ENCODE measurements around the gene FAM13A.
"Not testable (repeated sequence)": the region's sequence is repeated elsewhere in the genome, so short reads cannot be mapped to it uniquely, and the experiment has no call there.

The FAM13A gene

DNA sequence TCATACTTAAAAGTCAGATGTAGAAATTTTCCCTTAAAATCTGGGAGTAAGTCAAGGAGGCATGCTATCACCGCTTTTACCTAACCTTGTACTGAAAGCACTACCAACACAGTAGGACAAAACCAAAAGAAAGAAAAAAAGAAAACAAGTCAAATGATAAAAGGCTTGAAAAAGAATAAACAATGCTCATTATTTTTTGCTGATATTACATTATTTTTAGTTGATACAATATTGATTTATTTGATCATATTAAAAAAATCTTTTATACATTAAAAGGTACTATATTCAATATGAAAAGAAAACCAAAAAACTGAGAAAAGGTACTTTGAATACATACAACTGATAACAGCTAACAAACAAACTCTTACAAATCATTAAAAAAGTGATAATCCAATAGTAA lies 164.3 kb downstream of the FAM13A start:
- DNase-seq: no peak

DNA sequence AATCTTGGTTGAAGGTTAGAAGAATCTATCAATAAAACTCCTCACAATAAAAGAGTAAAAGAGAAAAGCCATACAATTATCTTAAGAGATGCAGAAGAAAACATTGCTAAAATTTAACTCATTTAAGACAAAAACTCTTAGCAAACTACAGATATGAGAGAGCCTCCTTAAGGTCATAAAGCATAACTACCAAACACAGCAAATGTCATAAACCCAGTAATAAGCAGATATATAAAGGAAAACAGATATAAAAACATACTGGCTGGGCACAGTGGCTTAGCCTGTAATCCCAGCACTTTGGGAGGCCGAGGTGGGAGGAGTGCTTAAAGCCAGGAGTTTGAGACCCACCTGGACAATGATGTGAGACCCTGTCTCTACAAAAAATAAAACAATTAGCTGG lies 165.3 kb downstream of the FAM13A start:
- no peak for DNase-seq

DNA sequence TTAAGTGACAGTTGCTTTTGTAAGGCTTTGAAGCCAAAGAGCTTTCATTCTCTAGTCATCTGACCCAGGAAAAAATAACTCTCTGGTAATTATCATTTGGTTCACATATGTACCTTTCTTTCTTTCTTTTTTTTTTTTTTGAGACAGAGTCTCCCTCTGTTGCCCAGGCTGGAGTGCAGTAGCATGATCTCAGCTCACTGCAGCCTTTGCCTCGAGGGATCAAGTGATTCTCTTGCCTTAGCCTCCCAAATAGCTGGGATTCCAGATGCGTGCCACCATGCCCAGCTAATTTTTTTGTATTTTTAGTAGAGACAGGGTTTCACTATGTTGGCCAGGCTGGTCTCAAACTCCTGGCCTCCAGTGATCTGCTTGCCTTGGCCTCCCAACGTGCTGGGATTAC lies 169.6 kb downstream of the FAM13A start:
- DNase-seq: not testable (repeated sequence)

DNA sequence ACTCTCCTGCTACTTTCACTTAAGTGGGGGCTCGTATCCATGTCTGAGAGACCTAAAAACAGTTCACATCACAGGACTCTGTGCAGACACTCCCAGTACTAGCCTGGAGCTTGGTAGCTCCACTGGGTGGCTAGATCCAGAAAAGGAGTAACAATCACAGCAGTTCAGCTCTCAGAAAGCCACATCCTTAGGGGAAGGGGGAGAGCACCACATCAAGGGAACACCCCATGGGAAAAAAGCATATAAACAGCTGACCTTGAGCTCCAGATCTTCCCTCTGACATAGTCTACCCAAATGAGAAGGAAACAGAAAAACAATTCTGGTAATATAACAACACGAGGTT lies 175.8 kb downstream of the FAM13A start:
- no peak for DNase-seq

DNA sequence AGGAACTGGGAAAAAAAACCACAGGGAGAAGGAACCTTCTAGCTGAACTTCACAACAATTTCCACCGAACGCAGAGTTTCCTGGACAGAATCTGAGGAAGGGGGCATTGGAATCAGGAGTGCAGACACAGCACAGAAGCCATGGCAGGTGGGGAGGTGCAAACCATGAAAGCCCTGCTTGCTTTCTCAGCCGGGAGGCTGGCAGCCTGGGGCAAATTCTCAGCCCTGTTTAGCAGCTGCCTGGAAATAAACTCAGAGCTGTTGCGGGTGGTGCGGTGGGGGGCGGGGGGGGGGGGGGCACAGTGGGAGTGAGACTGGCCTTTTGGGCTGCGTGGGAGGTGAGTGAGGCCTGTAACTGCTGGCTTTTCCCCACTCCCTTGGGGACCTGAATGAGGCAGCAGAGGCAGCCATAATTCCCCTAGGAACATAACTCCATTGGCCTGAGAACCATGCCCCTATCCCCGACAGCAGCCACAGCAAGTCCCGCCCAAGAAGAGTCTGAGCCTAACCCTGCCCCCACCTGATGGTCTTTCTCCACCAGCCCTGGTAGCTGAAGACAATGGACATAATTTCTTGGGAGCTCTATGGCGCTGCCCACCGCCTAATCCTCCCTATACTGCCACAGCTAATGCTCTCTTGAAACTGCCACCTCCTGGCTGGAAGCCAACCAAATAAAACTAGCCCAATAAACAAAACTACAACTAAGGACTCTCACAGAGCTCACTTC lies 176.3 kb downstream of the FAM13A start:
- no peak for DNase-seq

DNA sequence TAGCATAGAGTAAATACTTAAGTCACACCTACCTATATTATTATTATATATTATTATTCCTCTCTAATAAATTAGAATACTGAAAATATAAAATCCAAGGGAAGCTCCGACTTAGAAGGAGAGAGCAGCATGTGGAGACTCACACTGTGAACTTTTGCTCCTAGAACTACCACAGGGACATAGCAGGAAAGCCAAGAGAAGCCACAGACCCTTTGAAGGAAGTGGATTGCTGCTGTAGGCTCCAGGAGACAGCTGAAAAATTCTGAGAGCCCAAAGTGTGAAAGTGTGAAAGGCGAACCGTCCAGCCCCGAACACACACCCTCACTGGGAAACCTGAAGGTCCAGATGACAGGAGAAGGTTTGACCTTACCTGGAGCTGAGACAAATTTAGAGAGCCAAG lies 177.0 kb downstream of the FAM13A start:
- DNase-seq: no peak

DNA sequence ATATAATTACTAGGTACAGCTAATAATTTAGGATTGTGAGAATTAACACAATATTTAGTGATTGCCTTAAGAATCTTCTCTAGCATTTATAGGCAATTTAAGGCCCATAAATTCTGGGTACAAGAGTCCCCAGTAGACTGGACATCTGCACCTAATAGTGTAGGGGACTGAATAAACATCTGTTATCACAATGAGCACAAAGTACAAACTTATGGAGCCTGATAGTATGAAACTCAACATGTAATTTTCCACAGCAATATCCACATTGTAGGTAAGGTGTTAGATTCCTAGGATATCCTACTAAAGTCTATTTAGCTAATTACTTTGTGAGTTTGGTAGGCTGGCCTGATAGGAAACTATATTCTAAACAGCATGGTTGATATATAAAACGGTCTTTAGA lies 178.3 kb downstream of the FAM13A start:
- DNase-seq: no peak

DNA sequence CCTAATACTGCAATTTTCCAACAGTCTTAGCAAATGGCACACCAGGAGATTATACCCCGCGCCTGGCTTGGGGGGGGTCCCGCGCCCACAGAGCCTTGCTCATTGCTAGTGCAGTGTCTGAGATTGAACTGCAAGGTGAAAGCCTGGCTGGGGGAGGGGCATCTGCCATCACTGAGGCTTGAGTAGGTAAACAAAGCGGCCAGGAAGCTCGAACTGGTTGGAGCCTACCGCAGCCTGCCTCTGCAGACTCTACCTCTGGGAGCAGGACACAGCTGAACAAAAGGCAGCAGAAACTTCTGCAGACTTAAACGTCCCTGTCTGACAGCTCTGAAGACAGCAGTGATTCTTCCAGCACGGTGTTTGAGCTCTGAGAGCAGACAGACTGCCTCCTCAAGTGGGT lies 186.6 kb downstream of the FAM13A start:
- DNase-seq: no peak

DNA sequence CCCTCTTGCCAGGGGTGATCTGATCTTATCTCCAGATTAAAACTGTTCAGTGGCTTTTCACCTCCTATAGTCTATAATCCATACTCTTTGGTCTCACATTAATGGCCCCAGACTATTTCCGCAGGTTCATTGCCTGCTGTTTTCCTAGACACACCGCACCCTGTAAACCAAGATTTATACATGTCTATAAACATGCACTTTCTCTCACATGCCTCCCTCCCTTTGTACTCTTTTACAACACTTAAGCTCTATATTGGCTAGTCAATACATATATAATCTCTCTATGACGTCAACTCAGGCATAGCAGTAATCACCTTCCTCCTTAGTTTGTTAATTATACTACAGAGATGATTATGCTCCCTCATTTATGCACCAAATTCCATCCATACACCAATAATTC lies 188.5 kb downstream of the FAM13A start:
- DNase-seq: no peak

DNA sequence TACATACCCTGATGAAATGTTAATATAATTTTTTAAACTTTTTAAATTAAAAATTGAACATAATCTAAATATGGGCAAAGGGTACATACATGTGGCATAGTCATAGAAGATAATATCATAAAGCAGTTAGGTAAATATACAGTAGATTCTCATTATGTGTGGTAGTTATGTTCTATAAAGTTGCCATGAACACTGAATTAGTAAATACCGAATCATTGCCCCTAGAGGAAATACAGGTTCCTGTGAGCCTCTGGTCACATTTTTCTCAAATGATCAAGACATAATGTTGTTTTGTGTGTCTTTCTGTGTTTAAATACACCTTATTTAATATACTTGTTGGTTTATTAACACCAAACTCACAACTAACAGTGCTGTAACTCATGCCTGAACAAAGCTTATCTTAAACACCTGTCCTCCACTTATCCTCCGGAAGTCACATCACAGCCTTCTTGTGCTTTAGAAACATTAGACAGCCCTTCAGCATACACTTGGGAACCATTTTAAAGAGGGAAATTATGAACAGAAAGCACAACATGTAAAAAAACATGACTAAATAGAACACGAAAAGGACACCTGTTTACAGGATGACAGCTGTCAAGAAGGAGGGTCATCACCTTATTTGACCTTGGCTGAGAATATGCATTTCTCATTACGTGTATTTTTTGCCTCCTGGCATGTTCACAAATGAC lies 190.0 kb downstream of the FAM13A start:
- no peak for DNase-seq

DNA sequence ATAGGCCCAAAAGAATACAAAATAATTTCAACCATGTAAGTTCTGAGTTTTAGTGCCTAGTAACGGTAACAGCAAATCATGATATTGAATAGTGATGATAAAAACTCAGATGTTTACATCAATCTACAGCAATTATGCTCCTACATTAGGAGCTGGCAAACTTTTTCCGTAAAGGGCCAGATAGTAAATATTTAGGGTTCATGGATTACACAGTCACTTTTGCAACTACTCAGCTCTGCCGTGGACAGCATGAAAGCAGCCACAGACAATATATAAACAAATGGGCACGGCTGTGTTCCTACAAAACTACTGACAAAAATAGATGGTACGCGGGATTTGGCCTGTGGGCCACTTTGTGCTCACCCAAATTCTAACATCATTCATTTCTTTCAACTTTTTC lies 191.5 kb downstream of the FAM13A start:
- no peak for DNase-seq

DNA sequence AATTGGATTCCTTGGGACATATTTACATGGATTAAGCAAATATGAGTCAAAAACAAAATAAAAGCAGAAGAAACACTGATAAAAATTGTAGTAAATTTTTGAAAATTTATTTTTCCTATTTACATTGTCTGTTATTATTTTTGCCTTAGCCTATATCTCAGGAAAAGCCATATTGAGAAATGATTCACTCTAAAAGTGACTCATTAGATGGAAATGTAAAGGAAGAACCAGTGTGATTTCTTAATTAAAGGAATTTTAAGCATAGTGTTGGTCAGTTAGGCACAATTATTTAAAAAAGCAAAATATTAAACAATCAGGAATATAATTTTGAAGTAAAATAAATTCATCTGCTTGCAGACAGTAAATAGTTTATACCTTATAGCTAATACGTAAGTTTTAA lies 191.9 kb downstream of the FAM13A start:
- DNase-seq: no peak

DNA sequence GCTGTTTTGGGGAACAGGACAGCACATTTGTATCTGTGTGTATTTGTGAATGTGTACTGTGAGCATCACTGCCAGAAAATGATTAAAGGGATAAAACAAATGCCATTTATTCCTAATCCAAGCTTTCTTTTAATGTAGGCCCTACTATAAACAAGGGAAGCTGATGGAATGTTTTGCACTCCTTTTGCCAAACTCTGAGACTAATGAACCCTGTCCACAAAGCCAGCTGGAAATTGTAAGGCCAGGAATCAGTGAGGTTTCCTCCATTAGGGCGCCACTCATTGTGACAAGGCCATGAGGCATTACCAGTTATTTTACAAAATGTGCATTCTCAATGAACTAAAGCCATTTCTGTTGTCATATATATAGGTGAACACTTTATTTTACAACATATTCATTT lies 196.4 kb downstream of the FAM13A start:
- no peak for DNase-seq

DNA sequence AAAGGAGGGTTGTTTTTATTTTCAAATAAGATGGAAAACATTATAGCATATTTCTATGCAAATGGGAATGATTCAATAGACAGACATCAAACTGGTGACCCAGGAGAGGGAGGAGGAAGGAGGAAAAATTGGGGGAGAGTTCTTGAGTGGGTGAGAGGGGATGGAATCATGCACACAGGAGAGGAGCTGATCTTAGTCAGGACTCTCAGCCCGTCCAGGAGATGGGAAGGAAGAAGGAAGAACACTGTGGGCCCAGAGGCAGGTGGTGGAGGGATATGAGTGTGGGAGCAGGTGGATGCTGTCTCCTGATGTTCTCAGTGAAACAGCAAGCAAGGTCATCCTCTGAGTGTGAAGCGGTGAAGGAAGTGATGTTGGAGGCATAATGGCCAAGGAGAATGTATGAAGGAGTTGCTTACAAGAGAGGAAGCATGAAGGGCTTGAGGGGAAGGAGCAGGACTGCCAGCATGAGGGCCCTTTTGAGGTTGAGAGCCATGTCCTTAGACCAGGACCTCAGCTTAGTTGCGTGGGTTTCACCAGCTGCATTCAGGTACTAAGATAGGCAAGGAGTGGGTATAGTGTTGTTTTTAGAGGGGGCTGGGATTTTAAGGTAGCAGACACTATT lies 197.7 kb downstream of the FAM13A start:
- DNase-seq: no peak

DNA sequence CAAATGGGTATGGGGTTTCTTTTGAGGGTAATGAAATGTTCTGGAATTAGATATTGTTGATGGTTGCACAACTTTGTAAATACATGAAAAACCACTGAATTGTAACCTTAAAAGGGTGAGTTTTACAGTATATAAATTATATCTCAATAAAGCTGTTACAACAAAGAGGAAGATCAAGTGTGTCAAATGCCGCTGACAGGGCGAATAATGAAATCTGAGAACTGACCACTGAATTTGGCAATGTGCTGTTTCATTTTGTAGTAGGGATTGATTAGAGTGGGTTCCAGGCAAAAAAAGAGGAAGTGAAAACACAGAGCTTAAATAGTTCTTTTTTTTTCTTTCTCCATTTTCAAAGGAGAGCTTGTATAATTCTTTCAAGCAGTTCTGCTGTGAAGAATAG lies 198.2 kb downstream of the FAM13A start:
- DNase-seq: peak; percentile 7 to 23

DNA sequence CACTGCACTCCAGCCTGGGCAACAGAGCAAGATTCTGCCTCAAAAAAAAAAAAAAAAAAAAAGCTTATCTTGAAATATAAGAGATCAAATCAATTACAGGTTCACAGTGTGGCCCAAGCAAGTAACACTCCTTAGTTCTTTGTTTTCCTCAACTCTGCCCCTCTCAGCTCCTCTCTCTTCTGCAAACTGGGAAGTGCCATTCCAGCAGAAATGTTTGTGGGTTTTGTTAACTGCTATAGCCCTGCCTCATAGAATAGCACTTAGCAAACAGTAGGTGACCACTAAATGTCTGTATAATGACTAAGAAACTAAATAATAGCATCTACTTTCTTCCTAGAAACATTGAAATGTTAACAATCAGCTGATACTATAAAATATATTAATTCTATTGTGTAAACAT lies 199.4 kb downstream of the FAM13A start:
- DNase-seq: no peak

DNA sequence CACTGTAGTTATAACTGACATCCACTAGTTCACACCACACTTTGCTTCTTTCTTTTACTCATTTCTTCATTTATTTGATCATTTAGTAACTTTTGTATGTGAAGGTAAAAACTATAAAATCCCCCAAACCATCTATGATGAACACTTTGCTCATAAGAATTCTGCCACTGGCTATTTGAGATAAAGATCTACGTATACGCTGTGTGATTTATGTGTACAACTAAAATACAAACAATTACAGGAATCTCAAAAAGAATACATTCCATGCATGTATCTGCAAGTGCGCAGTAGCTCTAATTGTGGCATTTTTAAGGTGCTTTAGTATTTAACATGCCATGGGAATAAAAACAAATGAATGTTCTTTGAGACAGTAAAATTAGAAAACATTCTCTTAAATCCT lies 202.5 kb downstream of the FAM13A start:
- DNase-seq: no peak

DNA sequence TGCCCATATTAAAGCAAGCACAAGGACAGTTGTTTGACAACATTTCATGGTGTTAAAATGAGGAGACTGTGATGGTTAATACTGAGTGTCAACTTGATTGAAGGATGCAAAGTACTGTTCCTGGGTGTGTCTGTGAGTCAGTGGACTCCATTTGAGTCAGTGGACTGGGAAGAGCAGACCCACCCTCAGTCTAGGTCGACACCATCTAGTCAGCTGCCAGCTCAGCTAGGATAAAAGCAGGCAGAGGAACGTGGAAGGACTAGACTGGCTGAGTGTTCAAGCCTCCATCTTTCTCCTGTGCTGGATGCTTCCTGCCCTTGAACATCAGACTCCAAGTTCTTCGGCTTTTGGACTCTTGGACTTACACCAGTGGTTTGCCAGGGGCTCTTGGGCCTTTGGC lies 203.4 kb downstream of the FAM13A start:
- DNase-seq: not testable (repeated sequence)

DNA sequence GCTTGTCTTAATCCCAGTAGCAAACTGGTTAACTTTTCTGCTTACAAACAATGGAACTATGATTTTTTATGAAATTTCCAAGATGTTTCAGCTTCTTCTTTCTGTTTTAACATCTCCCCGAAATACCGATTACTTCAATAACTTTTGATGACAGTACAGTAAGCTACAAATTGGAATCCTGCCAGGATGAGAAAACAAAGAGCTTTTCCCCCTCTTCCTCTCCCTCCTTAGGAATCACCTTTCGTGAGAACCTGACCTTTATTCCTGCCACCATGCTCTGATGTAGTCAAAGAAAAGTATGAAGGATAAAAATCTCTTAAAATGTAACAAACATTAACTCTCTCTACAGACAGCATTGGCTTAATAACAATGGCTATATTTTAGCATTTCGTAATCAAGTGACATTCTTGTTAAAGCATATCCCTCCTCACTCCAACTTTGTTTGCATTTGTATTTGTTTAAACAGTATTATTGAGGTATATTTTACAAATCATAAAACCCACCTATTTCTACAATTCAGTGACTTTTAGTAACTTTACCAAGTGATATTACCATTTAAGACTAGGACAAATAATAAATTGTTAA lies 210.7 kb downstream of the FAM13A start:
- no peak for DNase-seq

DNA sequence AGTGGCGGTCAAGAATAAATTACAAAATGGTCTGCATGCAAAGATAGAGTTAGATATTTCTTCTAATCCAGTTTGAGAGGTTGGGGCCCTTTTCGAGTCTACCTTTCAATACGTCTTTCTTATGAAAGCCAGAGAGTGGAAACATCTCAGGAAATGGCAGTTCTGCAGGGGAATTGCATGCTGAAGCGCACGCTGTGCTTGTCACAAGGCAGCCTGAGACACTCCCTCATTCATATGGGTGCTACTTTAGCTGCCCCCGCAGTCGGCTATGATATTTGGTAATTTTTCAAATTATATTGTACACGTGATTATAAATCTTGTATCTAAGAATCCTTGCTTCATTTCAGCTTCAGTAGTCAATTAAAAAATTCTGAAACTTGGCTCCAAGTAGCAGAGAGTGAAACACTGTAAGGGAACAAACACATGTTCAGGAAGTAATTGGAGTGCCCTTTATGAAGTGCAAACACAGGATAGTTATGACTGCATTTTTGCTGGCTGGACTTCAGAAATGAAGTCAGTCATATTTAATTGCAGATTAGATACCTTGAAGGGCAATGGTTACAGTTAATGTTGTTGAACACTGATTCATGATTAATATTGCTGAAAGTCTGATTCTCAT lies 213.8 kb downstream of the FAM13A start:
- DNase-seq: no peak

DNA sequence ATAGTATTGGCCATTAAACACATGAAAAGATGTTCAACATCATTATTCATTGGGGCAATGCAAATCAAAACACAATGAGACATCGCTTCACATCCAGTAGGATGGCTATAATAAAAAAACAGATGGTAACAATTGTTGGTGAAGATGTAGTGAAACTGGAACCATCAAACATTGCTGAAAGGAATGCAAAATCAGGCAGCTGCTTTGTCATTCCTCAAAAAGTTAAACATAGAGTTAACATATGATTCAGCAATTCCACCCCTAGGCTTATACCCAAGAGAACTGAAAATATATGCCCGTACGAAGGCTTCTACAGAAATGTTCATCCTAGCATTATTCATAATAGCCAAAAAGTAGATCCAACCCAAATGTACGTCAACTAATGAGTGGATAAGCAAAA lies 215.3 kb downstream of the FAM13A start:
- no peak for DNase-seq

DNA sequence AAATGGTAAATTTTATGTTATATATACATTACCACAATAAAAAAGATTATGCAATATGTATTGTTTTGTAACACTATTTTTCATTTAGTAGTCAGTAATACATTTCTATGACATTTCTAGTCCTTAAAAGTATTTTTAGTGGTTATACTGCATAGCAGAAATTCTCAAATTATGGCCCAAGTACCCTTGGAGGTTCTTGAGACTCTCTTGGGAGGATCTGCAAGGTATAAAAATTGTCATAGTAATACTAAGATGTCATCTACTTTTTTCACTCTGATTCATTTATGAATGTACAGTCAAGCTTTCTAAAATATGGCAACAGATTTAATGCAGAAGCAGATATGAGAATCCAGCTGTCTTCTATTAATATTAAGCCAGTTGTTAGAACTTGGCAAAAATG lies 220.8 kb downstream of the FAM13A start:
- DNase-seq: no peak

DNA sequence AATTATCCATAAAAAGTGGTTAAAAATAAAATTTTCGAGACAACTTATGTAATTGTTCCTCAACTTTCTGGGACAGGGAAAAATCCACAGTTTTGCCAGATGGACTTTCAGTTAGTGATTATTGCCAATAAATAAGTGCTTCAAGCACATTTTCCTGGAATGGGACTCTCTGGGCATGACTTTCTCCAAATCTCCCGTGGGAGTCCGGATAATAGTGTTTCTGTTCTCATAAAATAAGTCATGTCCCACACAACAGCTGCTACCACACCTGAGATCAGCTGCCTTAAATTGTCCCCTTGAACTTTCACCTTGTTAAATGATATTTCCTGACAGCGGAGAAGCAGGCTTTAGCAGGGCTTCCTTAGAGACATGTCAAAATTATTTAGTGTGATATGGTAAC lies 226.0 kb downstream of the FAM13A start:
- DNase-seq: no peak

DNA sequence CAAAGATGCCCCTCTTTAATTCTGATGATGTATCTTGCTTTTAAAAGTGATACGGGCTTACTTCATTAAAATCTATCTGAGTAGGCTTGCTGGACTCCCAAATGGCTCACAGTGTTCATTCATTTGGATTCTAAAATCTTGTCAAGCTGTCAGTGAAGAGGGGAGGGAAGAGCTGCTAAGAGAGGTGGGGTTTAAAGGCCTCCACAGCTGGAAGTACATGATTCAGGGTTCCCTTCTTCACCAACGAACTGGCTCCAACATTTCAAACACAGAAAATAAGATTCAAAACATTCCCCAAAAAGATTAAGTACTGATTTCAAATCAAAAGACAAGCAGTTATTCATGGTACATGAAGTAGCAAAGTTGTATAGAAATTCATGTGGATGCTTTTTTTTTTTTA lies 226.4 kb downstream of the FAM13A start:
- no peak for DNase-seq
